ENCODE data around the gene KCNMB2.

DNA sequence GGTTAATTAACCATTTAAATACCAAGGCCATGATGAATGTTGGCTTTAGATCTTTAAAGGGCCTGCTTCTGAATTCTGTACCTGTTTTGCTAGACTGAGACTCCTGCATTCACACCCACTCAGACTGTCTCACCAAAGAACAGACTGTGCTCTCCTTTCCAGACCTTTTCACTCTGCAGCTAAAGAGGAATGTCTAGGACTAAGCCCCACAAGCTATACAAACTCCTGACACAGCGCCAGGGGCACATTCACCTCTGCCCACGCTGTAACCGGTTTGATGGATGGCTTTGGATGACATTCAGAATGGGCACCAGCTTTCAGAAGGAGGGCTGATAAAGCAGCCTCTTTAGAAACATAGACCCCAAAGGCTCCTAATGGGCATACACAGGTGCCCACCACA is 200.1 kb downstream of the KCNMB2 start:
- TF ChIP-seq POLR2AphosphoS5 (IDR thresholded peaks at IDR 0.05; ENCODE audit: borderline replicate concordance, low read depth, low read length), result no peak
- no peak for TF ChIP-seq EZH2 (IDR thresholded peaks at IDR 0.05)
- TF ChIP-seq FOXP2 (optimal IDR thresholded peaks at IDR 0.05; ENCODE audit: control extremely low read depth, extremely low read length, insufficient read depth), result no peak

Measured in SK-N-MC (cell line).